ENCODE data around the gene ATP2B1. TPM values are rescaled to one million over a fixed set of nuclear protein-coding genes. Genes with fewer than 3 reads are reported as not detected.

ATP2B1 gene
- total RNA-seq, 2 donors from 2014 or later = 46.9 to 59.8 TPM

GRCh38 chr12:89619764-89620163, 88.9 kb downstream of the ATP2B1 start:
- Histone ChIP-seq H3K4me1 (no peaks in the 10 kb centered on the region), H3K9ac (ENCODE audit: low read depth in 2 of 2, low read length in 2 of 2) (no peak overlapping the region), H3K4me3 (no peak overlapping the region), H3K9me3 (no peaks in the 10 kb centered on the region), H3K36me3 (no peaks in the 10 kb centered on the region), H3K27ac (no peak overlapping the region), H3K27me3 (no peaks in the 10 kb centered on the region)
- TF ChIP-seq CTCF (IDR thresholded peaks at IDR 0.05) = no peak
- no peak for DNase-seq
- intact Hi-C loops (cut with DNase I) = no loop called here

GRCh38 chr12:89618113-89618862, 90.3 kb downstream of the ATP2B1 start:
- no peaks in the 10 kb centered on the region for H3K9me3 ChIP-seq
- TF ChIP-seq CTCF (IDR thresholded peaks at IDR 0.05) = no peak
- H3K27me3 ChIP-seq = no peaks in the 10 kb centered on the region
- H3K9ac ChIP-seq (ENCODE audit: low read depth in 2 of 2, low read length in 2 of 2) = no peak overlapping the region
- intact Hi-C loops (cut with DNase I) = no loop called here
- no peak overlapping the region for H3K4me3 ChIP-seq
- no peaks in the 10 kb centered on the region for H3K4me1 ChIP-seq
- H3K36me3 ChIP-seq = no peaks in the 10 kb centered on the region
- DNase-seq = no peak
- no peak overlapping the region for H3K27ac ChIP-seq

- H3K36me3 ChIP-seq = no peaks in the 10 kb centered on the region
- no peak for DNase-seq
- intact Hi-C loops (cut with DNase I) = no loop called here
- H3K9me3 ChIP-seq = no peaks in the 10 kb centered on the region
- H3K27me3 ChIP-seq = no peaks in the 10 kb centered on the region
- H3K4me3 ChIP-seq = no peak overlapping the region
- TF ChIP-seq CTCF (IDR thresholded peaks at IDR 0.05) = no peak
- H3K9ac ChIP-seq (ENCODE audit: low read depth in 2 of 2, low read length in 2 of 2) = no peak overlapping the region
- no peaks in the 10 kb centered on the region for H3K4me1 ChIP-seq
- H3K27ac ChIP-seq = no peak overlapping the region
Measured at GRCh38 chr12:89610366-89610765, 98.3 kb downstream of the ATP2B1 start.

- DNase-seq = no peak
- Histone ChIP-seq H3K27me3 (no peaks in the 10 kb centered on the region), H3K9ac (ENCODE audit: low read depth in 2 of 2, low read length in 2 of 2) (no peak overlapping the region), H3K27ac (no peak overlapping the region), H3K4me1 (no peaks in the 10 kb centered on the region), H3K36me3 (no peaks in the 10 kb centered on the region), H3K4me3 (no peak overlapping the region), H3K9me3 (no peaks in the 10 kb centered on the region)
- intact Hi-C loops (cut with DNase I) = no loop called here
- TF ChIP-seq CTCF (IDR thresholded peaks at IDR 0.05) = no peak
Measured at GRCh38 chr12:89603678-89604077, 105.0 kb downstream of the ATP2B1 start.

GRCh38 chr12:89597770-89598169, 110.9 kb downstream of the ATP2B1 start:
- H3K36me3 ChIP-seq = no peaks in the 10 kb centered on the region
- no peaks in the 10 kb centered on the region for H3K27me3 ChIP-seq
- H3K9me3 ChIP-seq = no peaks in the 10 kb centered on the region
- H3K4me3 ChIP-seq = no peak overlapping the region
- H3K27ac ChIP-seq = no peak overlapping the region
- intact Hi-C loops (cut with DNase I) = no loop called here
- H3K4me1 ChIP-seq = no peaks in the 10 kb centered on the region
- no peak for DNase-seq
- no peak for TF ChIP-seq CTCF (IDR thresholded peaks at IDR 0.05)
- no peak overlapping the region for H3K9ac ChIP-seq (ENCODE audit: low read depth in 2 of 2, low read length in 2 of 2)

All from colonic mucosa (tissue), 4 donors.